Effector memory CD8-positive, alpha-beta T cell (primary cell): Measurements from ENCODE around the gene KCNQ5.

Experiments used
- ATAC-seq: fragments of 150-1000 bp; cut with Tn5 transposase; replicated peaks from 2 replicates; pipeline ENCODE4 v1.10.0; 2021; ENCODE audit warnings: mild to moderate bottlenecking, moderate library complexity
- DNase-seq, 3 experiments: peaks; one replicate each; pipeline ENCODE4 v3.0.0; 2021
- H3K27ac Mint-ChIP-seq, 2 donors: one replicate each; pipeline ENCODE4 v1.8.0; 2022; ENCODE audit warnings: mild to moderate bottlenecking in 2 of 2, mixed read lengths in 2 of 2, moderate library complexity in 2 of 2
- H3K27me3 Mint-ChIP-seq, 2 donors: one replicate each; pipeline ENCODE4 v1.8.0; 2022; ENCODE audit warnings: mixed read lengths in 2 of 2
- H3K36me3 Mint-ChIP-seq: one replicate; pipeline ENCODE4 v1.8.0; 2022; ENCODE audit warnings: mild to moderate bottlenecking, moderate library complexity, mixed read lengths; ENCODE audit not compliant: insufficient read depth
- H3K4me1 Mint-ChIP-seq, 2 donors: one replicate each; pipeline ENCODE4 v1.8.0; 2022; ENCODE audit warnings: low read depth in 2 of 2, mixed read lengths in 2 of 2
- H3K4me3 Mint-ChIP-seq, 2 donors: one replicate each; pipeline ENCODE4 v1.8.0; 2022; ENCODE audit warnings: mild to moderate bottlenecking in 2 of 2, mixed read lengths in 2 of 2, moderate library complexity in 2 of 2
- H3K9me3 Mint-ChIP-seq, 2 donors: one replicate each; pipeline ENCODE4 v1.8.0; 2022; ENCODE audit warnings: mixed read lengths in 2 of 2

The KCNQ5 gene

GRCh38 chr6:73004861-73005260 is 383.0 kb downstream of the KCNQ5 start:
- no peaks in the 10 kb centered on the region for H3K4me1 Mint-ChIP-seq
- ATAC-seq (no peak), DNase-seq (no peak)
- H3K9me3 Mint-ChIP-seq = no peaks in the 10 kb centered on the region
- no peaks in the 10 kb centered on the region for H3K27me3 Mint-ChIP-seq
- no peak overlapping the region for H3K27ac Mint-ChIP-seq
- H3K36me3 Mint-ChIP-seq = no peaks in the 10 kb centered on the region
- no peak overlapping the region for H3K4me3 Mint-ChIP-seq

GRCh38 chr6:73006146-73006545 is 384.3 kb downstream of the KCNQ5 start:
- no peak overlapping the region for H3K4me3 Mint-ChIP-seq

GRCh38 chr6:73011945-73012344 is 390.1 kb downstream of the KCNQ5 start:
- Mint-ChIP-seq H3K36me3 (no peaks in the 10 kb centered on the region), H3K4me1 (no peaks in the 10 kb centered on the region), H3K27me3 (no peaks in the 10 kb centered on the region), H3K27ac (no peak overlapping the region), H3K9me3 (no peaks in the 10 kb centered on the region), H3K4me3 (no peak overlapping the region)
- ATAC-seq (no peak), DNase-seq (no peak)

More at GRCh38 chr6:73006146-73006545, 384.3 kb downstream of the KCNQ5 start:
- H3K27ac Mint-ChIP-seq = no peak overlapping the region
- H3K27me3 Mint-ChIP-seq = no peaks in the 10 kb centered on the region
- no peaks in the 10 kb centered on the region for H3K4me1 Mint-ChIP-seq
- ATAC-seq (no peak), DNase-seq (no peak)
- H3K9me3 Mint-ChIP-seq = no peaks in the 10 kb centered on the region
- no peaks in the 10 kb centered on the region for H3K36me3 Mint-ChIP-seq

GRCh38 chr6:73017476-73017875 is 395.6 kb downstream of the KCNQ5 start:
- no peak for ATAC-seq
- Mint-ChIP-seq H3K4me3 (no peak overlapping the region), H3K9me3 (no peaks in the 10 kb centered on the region), H3K4me1 (no peaks in the 10 kb centered on the region), H3K27me3 (no peaks in the 10 kb centered on the region), H3K36me3 (no peaks in the 10 kb centered on the region), H3K27ac (no peak overlapping the region)
- no peak for DNase-seq

GRCh38 chr6:73024598-73024997 is 402.7 kb downstream of the KCNQ5 start:
- Mint-ChIP-seq H3K27ac (no peak overlapping the region), H3K4me1 (no peaks in the 10 kb centered on the region), H3K27me3 (no peaks in the 10 kb centered on the region), H3K9me3 (no peaks in the 10 kb centered on the region), H3K4me3 (no peak overlapping the region), H3K36me3 (no peaks in the 10 kb centered on the region)
- DNase-seq = no peak
- ATAC-seq = no peak

- no peaks in the 10 kb centered on the region for H3K36me3 Mint-ChIP-seq
- no peak overlapping the region for H3K4me3 Mint-ChIP-seq
- no peaks in the 10 kb centered on the region for H3K27me3 Mint-ChIP-seq
- DNase-seq = no peak
- H3K27ac Mint-ChIP-seq = no peak overlapping the region
- ATAC-seq = no peak
- no peaks in the 10 kb centered on the region for H3K9me3 Mint-ChIP-seq
- no peaks in the 10 kb centered on the region for H3K4me1 Mint-ChIP-seq
These were observed 405.8 kb downstream of the KCNQ5 start for GRCh38 chr6:73027691-73028090.

- Mint-ChIP-seq H3K27me3 (no peaks in the 10 kb centered on the region), H3K4me1 (no peaks in the 10 kb centered on the region), H3K9me3 (no peaks in the 10 kb centered on the region), H3K27ac (no peak overlapping the region), H3K36me3 (peaks cover 3% of the 10 kb centered on the region), H3K4me3 (no peak overlapping the region)
- no peak for DNase-seq
- no peak for ATAC-seq
These were observed 406.4 kb downstream of the KCNQ5 start for GRCh38 chr6:73028124-73028766.

- ATAC-seq (no peak), DNase-seq (no peak)
- H3K36me3 Mint-ChIP-seq = peaks cover 3% of the 10 kb centered on the region
- H3K4me3 Mint-ChIP-seq = no peak overlapping the region
- no peaks in the 10 kb centered on the region for H3K4me1 Mint-ChIP-seq
- H3K27ac Mint-ChIP-seq = no peak overlapping the region
- H3K27me3 Mint-ChIP-seq = no peaks in the 10 kb centered on the region
- H3K9me3 Mint-ChIP-seq = no peaks in the 10 kb centered on the region
These were observed 407.1 kb downstream of the KCNQ5 start for GRCh38 chr6:73028893-73029450.

- Mint-ChIP-seq H3K4me1 (no peaks in the 10 kb centered on the region), H3K4me3 (no peak overlapping the region), H3K27me3 (no peaks in the 10 kb centered on the region), H3K27ac (no peak overlapping the region), H3K9me3 (no peaks in the 10 kb centered on the region), H3K36me3 (peaks cover 3% of the 10 kb centered on the region)
- DNase-seq = no peak
- no peak for ATAC-seq
These were observed 408.4 kb downstream of the KCNQ5 start for GRCh38 chr6:73030257-73030656.

GRCh38 chr6:73030791-73031782 is 409.2 kb downstream of the KCNQ5 start:
- Mint-ChIP-seq H3K4me1 (no peaks in the 10 kb centered on the region), H3K9me3 (no peaks in the 10 kb centered on the region), H3K27me3 (no peaks in the 10 kb centered on the region), H3K36me3 (peaks cover 3% of the 10 kb centered on the region), H3K4me3 (no peak overlapping the region), H3K27ac (no peak overlapping the region)
- DNase-seq = no peak
- no peak for ATAC-seq

- Mint-ChIP-seq H3K4me3 (no peak overlapping the region), H3K36me3 (peaks cover 3% of the 10 kb centered on the region), H3K9me3 (no peaks in the 10 kb centered on the region), H3K27me3 (no peaks in the 10 kb centered on the region), H3K4me1 (no peaks in the 10 kb centered on the region), H3K27ac (no peak overlapping the region)
- no peak for DNase-seq
- no peak for ATAC-seq
These were observed 410.7 kb downstream of the KCNQ5 start for GRCh38 chr6:73032586-73032985.

- H3K4me3 Mint-ChIP-seq = no peak overlapping the region
- no peak for DNase-seq
- ATAC-seq = no peak
- no peaks in the 10 kb centered on the region for H3K4me1 Mint-ChIP-seq
- H3K27me3 Mint-ChIP-seq = no peaks in the 10 kb centered on the region
- peaks cover 3 to 9% of the 10 kb centered on the region in 2 donors for H3K9me3 Mint-ChIP-seq
- H3K36me3 Mint-ChIP-seq = peaks cover 3% of the 10 kb centered on the region
- no peak overlapping the region for H3K27ac Mint-ChIP-seq
These were observed 414.8 kb downstream of the KCNQ5 start for GRCh38 chr6:73036689-73037088.

- H3K36me3 Mint-ChIP-seq = no peaks in the 10 kb centered on the region
- H3K4me3 Mint-ChIP-seq = no peak overlapping the region
- no peak for DNase-seq
- no peak overlapping the region for H3K27ac Mint-ChIP-seq
- peaks cover 3 to 9% of the 10 kb centered on the region in 2 donors for H3K9me3 Mint-ChIP-seq
- no peak for ATAC-seq
- no peaks in the 10 kb centered on the region for H3K27me3 Mint-ChIP-seq
- H3K4me1 Mint-ChIP-seq = no peaks in the 10 kb centered on the region
These were observed 419.2 kb downstream of the KCNQ5 start for GRCh38 chr6:73041051-73041450.

- no peak overlapping the region for H3K4me3 Mint-ChIP-seq
- DNase-seq (no peak), ATAC-seq (no peak)
- peaks cover 3 to 9% of the 10 kb centered on the region in 2 donors for H3K9me3 Mint-ChIP-seq
- no peak overlapping the region for H3K27ac Mint-ChIP-seq
- H3K27me3 Mint-ChIP-seq = no peaks in the 10 kb centered on the region
- H3K36me3 Mint-ChIP-seq = no peaks in the 10 kb centered on the region
- H3K4me1 Mint-ChIP-seq = no peaks in the 10 kb centered on the region
These were observed 421.0 kb downstream of the KCNQ5 start for GRCh38 chr6:73042892-73043291.
